ENCODE data around the gene VTN.

The VTN gene

DNA sequence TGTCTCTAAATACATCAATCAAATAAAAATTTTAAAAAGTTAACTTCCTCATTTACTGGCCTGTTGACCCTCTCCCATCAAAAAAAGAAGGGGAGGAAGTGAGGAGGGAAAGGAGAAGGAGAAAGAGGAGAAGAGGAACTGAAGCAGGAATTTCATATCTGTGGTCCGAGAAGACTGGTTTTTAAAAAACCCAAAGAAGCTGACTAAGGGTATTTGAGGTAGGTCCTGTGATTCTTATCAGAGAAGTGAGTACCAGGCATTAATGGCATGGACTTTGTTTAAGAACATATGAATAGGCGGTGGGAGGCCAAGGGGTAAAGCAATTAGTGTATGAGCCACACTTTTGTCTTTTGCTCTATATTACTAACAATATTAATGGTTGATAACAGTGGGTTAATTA lies 33.9 kb upstream of the VTN start:
- POLR2A ChIA-PET, result no interaction called here
- CTCF ChIA-PET, result interaction anchor here (2.1 kb wide), 1 partner anchor 12 kb away, joined by 20 read pairs; no protein-coding TSS in a partner anchor
- DNase-seq (ENCODE audit: extremely low spot score), result no peak
- TF ChIP-seq CTCF (IDR thresholded peaks at IDR 0.05; ENCODE audit: control extremely low read depth, extremely low read depth, low read depth, missing control alignments), result no peak

GRCh38 chr17:28402844-28403243 lies 32.7 kb upstream of the VTN start:
- no peak for TF ChIP-seq CTCF (IDR thresholded peaks at IDR 0.05; ENCODE audit: control extremely low read depth, extremely low read depth, low read depth, missing control alignments)
- POLR2A ChIA-PET, result no interaction called here

DNA sequence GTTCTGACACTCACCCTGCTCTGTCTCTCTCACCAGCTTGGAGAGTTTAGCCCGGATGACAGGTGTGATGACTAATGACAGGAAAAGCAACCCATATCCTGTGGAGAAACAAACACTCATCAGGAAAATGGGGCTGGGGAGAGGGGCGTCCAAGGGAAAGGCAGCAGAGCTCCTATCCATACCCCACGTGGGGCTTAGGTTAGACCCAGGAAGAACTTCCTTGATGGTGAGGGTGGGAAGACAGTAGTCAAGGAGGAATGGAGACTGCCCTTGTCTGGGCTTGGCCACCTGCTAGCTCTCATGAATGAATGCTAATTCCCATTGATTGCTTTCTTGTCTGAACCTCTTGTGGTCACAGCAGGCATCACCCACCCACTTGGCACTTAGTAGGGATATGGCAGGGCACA lies 32.1 kb upstream of the VTN start:
- POLR2A ChIA-PET, result interaction anchor here (0.6 kb wide), 1 partner anchor 45 kb away, joined by 3 read pairs; the partner anchor contains the start of gene POLDIP2
- no peak for TF ChIP-seq CTCF (IDR thresholded peaks at IDR 0.05; ENCODE audit: control extremely low read depth, extremely low read depth, low read depth, missing control alignments)
- CTCF ChIA-PET, result interaction anchor here (4.2 to 4.3 kb wide), 2 partner anchors 14 to 15 kb away, joined by 16 to 37 read pairs; no protein-coding TSS in a partner anchor
- DNase-seq (ENCODE audit: extremely low spot score), result no peak

More at GRCh38 chr17:28402844-28403243, 32.7 kb upstream of the VTN start:
- DNase-seq (ENCODE audit: extremely low spot score), result no peak
- CTCF ChIA-PET, result no interaction called here

GRCh38 chr17:28399808-28400207 lies 29.7 kb upstream of the VTN start:
- CTCF ChIA-PET, result interaction anchor here (1.2 to 4.3 kb wide), 3 partner anchors 12 to 171 kb away, joined by 3 to 37 read pairs (median 16); partner anchors contain the start of gene PIGS
- TF ChIP-seq CTCF (IDR thresholded peaks at IDR 0.05; ENCODE audit: control extremely low read depth, extremely low read depth, low read depth, missing control alignments), result no peak
- DNase-seq (ENCODE audit: extremely low spot score), result no peak
- POLR2A ChIA-PET, result no interaction called here

DNA sequence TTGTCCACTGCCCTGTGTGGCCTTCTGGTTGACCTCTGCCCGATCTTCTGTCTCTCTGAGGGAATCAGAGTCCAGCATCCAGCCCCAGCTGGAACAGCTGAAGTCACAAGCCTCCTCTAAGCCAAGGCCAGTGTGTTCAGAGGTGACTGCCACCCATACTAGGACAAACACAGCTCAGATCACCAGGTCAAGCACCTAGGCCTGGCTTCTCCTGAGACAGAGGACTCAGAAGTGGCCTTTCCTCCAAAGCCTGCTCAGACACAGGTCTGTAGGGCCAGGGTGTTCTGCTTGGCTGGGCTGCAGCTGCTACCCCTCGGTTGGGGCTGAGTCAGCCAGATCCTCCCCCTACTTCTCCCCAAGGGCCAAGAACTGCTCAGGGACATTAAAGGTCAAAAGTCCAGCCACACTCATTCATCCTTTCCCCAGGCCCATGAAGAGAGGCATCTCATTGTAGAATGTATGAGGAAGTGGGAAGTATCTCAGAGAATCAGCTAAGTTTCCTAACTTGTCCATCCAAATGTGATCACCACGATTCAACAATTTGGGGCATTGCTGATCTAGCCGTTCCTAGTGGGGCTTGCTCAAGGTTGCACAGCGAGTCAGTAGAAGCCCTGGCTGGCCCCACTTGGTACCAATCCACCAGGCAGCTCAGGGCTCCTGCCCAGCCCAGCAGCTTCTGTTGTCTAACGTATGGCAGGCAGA lies 28.3 kb upstream of the VTN start:
- no peak for DNase-seq (ENCODE audit: extremely low spot score)
- no peak for TF ChIP-seq CTCF (IDR thresholded peaks at IDR 0.05; ENCODE audit: control extremely low read depth, extremely low read depth, low read depth, missing control alignments)
- CTCF ChIA-PET, result interaction anchor here (4.2 to 4.3 kb wide), 2 partner anchors 11 to 19 kb away, joined by 16 to 37 read pairs; no protein-coding TSS in a partner anchor
- POLR2A ChIA-PET, result no interaction called here

DNA sequence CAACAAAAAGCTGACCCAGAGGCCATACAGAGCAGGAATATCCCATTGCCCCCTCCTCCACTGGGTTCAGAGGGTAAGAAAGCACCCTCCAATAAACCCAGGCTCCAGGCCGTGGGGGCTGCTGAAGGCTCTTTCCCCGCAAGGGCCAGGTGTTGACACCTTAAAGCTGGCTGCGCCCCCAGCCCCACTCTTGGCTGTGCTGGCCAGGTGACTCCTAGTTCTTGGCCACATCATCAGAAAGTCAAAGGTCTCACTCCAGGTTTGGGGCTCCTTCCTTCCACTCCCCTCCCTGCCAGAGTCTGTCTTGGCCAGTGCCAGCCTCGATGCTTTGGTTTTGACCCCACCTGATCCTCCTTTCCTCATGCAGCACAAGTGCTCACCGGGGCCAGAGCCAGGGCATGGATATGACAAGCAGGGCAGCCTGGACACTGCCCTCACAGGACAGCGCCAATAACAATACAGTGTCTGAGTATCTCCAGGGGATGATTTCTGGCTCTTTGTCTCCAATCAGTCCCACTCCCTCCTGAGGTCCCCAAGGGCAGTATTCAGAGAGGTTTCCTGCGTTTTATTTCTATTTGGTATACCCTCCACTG lies 27.7 kb upstream of the VTN start:
- no peak for DNase-seq (ENCODE audit: extremely low spot score)
- CTCF ChIA-PET, result interaction anchor here (2.2 to 4.2 kb wide), 2 partner anchors 19 kb away, joined by 7 to 37 read pairs; no protein-coding TSS in a partner anchor
- TF ChIP-seq CTCF (IDR thresholded peaks at IDR 0.05; ENCODE audit: control extremely low read depth, extremely low read depth, low read depth, missing control alignments), result no peak
- POLR2A ChIA-PET, result no interaction called here

All from GM10248 (cell line).